Transverse colon (tissue), 4 donors: ENCODE measurements around the gene C1QL4. TPM values are rescaled to one million over a fixed set of nuclear protein-coding genes. Genes with fewer than 3 reads are reported as not detected.
A peak's percentile ranks its signal among the peaks of the same experiment; 100 is the strongest.

Experiments
- DNase-seq: peaks from one replicate; pipeline ENCODE4 v3.0.0-alpha.2; 2019
- H3K27ac ChIP-seq, 4 donors: fragments of 200-600 bp; sonication (generic); 2 replicates each; pipeline ENCODE4 v1.5.1; 2016 to 2018; ENCODE audit warnings: inconsistent platforms in 4 of 4
- H3K27me3 ChIP-seq: fragments of 200-600 bp; sonication (generic); 2 replicates; pipeline ENCODE4 v1.5.1; 2017; ENCODE audit warnings: inconsistent platforms
- H3K36me3 ChIP-seq, 4 donors: fragments of 200-600 bp; sonication (generic); 2 replicates each; pipeline ENCODE4 v1.5.1; 2017 to 2019; ENCODE audit warnings: inconsistent platforms in 4 of 4
- H3K4me1 ChIP-seq, 4 donors: fragments of 200-600 bp; sonication (generic); 2 replicates each; pipeline ENCODE4 v1.5.1; 2017 to 2020; ENCODE audit warnings: inconsistent platforms in 4 of 4
- H3K4me3 ChIP-seq, 4 donors: fragments of 200-600 bp; sonication (generic); 1 replicate in 1 of 4; 2 replicates in 3 of 4; pipeline versions ENCODE4 v1.5.1 to v1.6.1; 2017 to 2019; ENCODE audit warnings: inconsistent platforms in 4 of 4
- H3K9me3 ChIP-seq, 2 donors: fragments of 200-600 bp; sonication (generic); 2 replicates each; pipeline ENCODE4 v1.5.1; 2017 to 2019; ENCODE audit warnings: inconsistent platforms in 2 of 2
- CTCF ChIP-seq, 5 experiments: fragments of 200-600 bp in 3 of 5; fragments of 450-650 bp in 2 of 5; sonication (generic) in 3 of 5; IDR thresholded peaks; 1 replicate in 2 of 5; 2 replicates in 3 of 5; pipeline ENCODE4 v1.5.1; 2016 to 2017; ENCODE audit warnings: antibody characterized with exemption in 5 of 5, inconsistent platforms in 3 of 5, mild to moderate bottlenecking in 2 of 5, moderate library complexity in 1 of 5
- EP300 ChIP-seq: sonication (generic); formaldehyde crosslinking; IDR thresholded peaks from one replicate; pipeline ENCODE4 v1.6.1; 2017; ENCODE audit warnings: antibody characterized with exemption, low read depth
- POLR2A ChIP-seq: fragments of 450-650 bp; IDR thresholded peaks from one replicate; pipeline ENCODE4 v1.6.1; 2016; ENCODE audit warnings: antibody characterized with exemption, mild to moderate bottlenecking, moderate library complexity
- POLR2AphosphoS5 ChIP-seq, 3 donors: sonication (generic); formaldehyde crosslinking; IDR thresholded peaks; one replicate each; pipeline ENCODE4 v1.6.1; 2016; ENCODE audit warnings: antibody characterized with exemption in 3 of 3
- WGBS, 2 donors: methylation state at CpG; one replicate each; pipeline ENCODE4 v1.1.5; 2018; ENCODE audit warnings: low coverage in 1 of 2; 5-methylcytosine and 5-hydroxymethylcytosine counted together
- in situ Hi-C, 4 donors: fragments of 200-750 bp; cut with MboI; loops; one replicate each; pipeline versions ENCODE4 v1.15.0 to v1.15.1; 2017; ENCODE audit warnings: low sequenced_read_pairs in 3 of 4, low pct_ligation_motif_present in 1 of 4, low pct_unique_long_range_greater_than_20kb in 1 of 4
- intact Hi-C: fragments of 100-400 bp; cut with DNase I; formaldehyde crosslinking; loops from one replicate; pipeline ENCODE4 v1.15.1; 2023; ENCODE audit warnings: low total_unique reads
- total RNA-seq, 4 donors: library from RNA; depleted of rRNA; stranded (reverse); fragments of >200 nt; gene quantifications; one replicate each; pipeline ENCODE4 v1.1.0, GENCODE V29; 2016

C1QL4 gene
- total RNA-seq, 4 donors from 2014 or later: not detected

GRCh38 chr12:49342066-49342913 is 5.3 kb upstream of the C1QL4 start:
- intact Hi-C loops (loop anchor here (5.0 kb wide), 1 partner anchor 50 kb away; no protein-coding TSS in a partner anchor), in situ Hi-C loops (loop anchor here in 1 of 4 donors (10.0 kb wide), 1 partner anchor 173 kb away; no protein-coding TSS in a partner anchor)
- H3K27ac ChIP-seq: peak overlapping the region in 1 of 4 donors; percentile 14
- peaks cover 29 to 60% (median 46%) of the 10 kb centered on the region in 4 donors for H3K4me1 ChIP-seq
- H3K4me3 ChIP-seq: peak overlapping the region in 3 of 4 donors; percentile 34 to 56 (median 42)
- DNase-seq: peak; percentile 88
- H3K9me3 ChIP-seq: no peaks in the 10 kb centered on the region
- no peaks in the 10 kb centered on the region for H3K36me3 ChIP-seq
- TF ChIP-seq CTCF (IDR thresholded peaks at IDR 0.05) (peak; percentile 84 to 89 (median 86)), EP300 (no peak)
- peaks cover 77% of the 10 kb centered on the region for H3K27me3 ChIP-seq
- 0% methylated on average over 46 of the region's 58 CpGs; no CpG with 5 or more reads in 1 of the 2 donors for WGBS, 2 donors

- no peaks in the 10 kb centered on the region for H3K36me3 ChIP-seq
- peaks cover 77% of the 10 kb centered on the region for H3K27me3 ChIP-seq
- H3K4me3 ChIP-seq: peak overlapping the region in 3 of 4 donors; percentile 34 to 56 (median 42)
- intact Hi-C loops: loop anchor here (5.0 kb wide), 1 partner anchor 49 kb away; no protein-coding TSS in a partner anchor
- in situ Hi-C loops: loop anchor here in 1 of 4 donors (10.0 kb wide), 1 partner anchor 173 kb away; no protein-coding TSS in a partner anchor
- DNase-seq: no peak
- 17 to 46% methylated on average over 6 to 21 of the region's 21 CpGs for WGBS, 2 donors
- no peak overlapping the region for H3K27ac ChIP-seq
- no peaks in the 10 kb centered on the region for H3K9me3 ChIP-seq
- peaks cover 26 to 60% (median 45%) of the 10 kb centered on the region in 4 donors for H3K4me1 ChIP-seq
- TF ChIP-seq CTCF (IDR thresholded peaks at IDR 0.05) (no peak), POLR2AphosphoS5 (IDR thresholded peaks at IDR 0.05) (no peak), POLR2A (no peak), EP300 (no peak)
These were observed 4.7 kb upstream of the C1QL4 start for GRCh38 chr12:49341777-49342065.

GRCh38 chr12:49340971-49341776 is 4.2 kb upstream of the C1QL4 start:
- in situ Hi-C loops (loop anchor here in 1 of 4 donors (10.0 kb wide), 1 partner anchor 174 kb away; no protein-coding TSS in a partner anchor), intact Hi-C loops (loop anchor here (5.0 kb wide), 1 partner anchor 49 kb away; no protein-coding TSS in a partner anchor)
- H3K4me3 ChIP-seq: no peak overlapping the region
- TF ChIP-seq EP300: no peak
- no peak for TF ChIP-seq POLR2AphosphoS5 (IDR thresholded peaks at IDR 0.05)
- TF ChIP-seq CTCF (IDR thresholded peaks at IDR 0.05): no peak
- TF ChIP-seq POLR2A: no peak
- no peak overlapping the region for H3K27ac ChIP-seq
- H3K9me3 ChIP-seq: no peaks in the 10 kb centered on the region
- peaks cover 77% of the 10 kb centered on the region for H3K27me3 ChIP-seq
- WGBS, 2 donors: 64 to 67% methylated on average over 4 to 14 of the region's 14 CpGs
- no peak for DNase-seq
- peaks cover 22 to 60% (median 45%) of the 10 kb centered on the region in 4 donors for H3K4me1 ChIP-seq
- H3K36me3 ChIP-seq: no peaks in the 10 kb centered on the region
